Ascending aorta (tissue), 2 donors: ENCODE data around the gene OSBPL6. TPM values are rescaled to one million over a fixed set of nuclear protein-coding genes. Genes with fewer than 3 reads are reported as not detected.

ENCODE experiments used
- DNase-seq, 2 donors: peaks; one replicate each; pipeline ENCODE4 v3.0.0-alpha.2; 2019; ENCODE audit warnings: low spot score in 2 of 2
- H3K27ac ChIP-seq, 2 donors: fragments of 200-600 bp; sonication (generic); one replicate each; pipeline ENCODE4 v1.5.1; 2016 to 2017; ENCODE audit warnings: mild to moderate bottlenecking in 1 of 2
- H3K27me3 ChIP-seq: fragments of 200-600 bp; sonication (generic); one replicate; pipeline ENCODE4 v1.5.1; 2017
- H3K36me3 ChIP-seq, 2 donors: fragments of 200-600 bp; sonication (generic); one replicate each; pipeline ENCODE4 v1.5.1; 2016
- H3K4me1 ChIP-seq, 2 donors: fragments of 200-600 bp; sonication (generic); one replicate each; pipeline ENCODE4 v1.5.1; 2016 to 2017; ENCODE audit warnings: mild to moderate bottlenecking in 1 of 2
- H3K4me3 ChIP-seq, 2 donors: fragments of 200-600 bp; sonication (generic); one replicate each; pipeline ENCODE4 v1.5.1; 2016 to 2017; ENCODE audit warnings: mild to moderate bottlenecking in 1 of 2
- H3K9me3 ChIP-seq, 2 donors: fragments of 200-600 bp; sonication (generic); one replicate each; pipeline ENCODE4 v1.5.1; 2016
- CTCF ChIP-seq, 3 experiments: fragments of 200-600 bp in 2 of 3; fragments of 450-650 bp in 1 of 3; sonication (generic) in 2 of 3; IDR thresholded peaks; one replicate each; pipeline ENCODE4 v1.5.1; 2016 to 2019; ENCODE audit warnings: antibody characterized with exemption in 3 of 3, mild to moderate bottlenecking in 1 of 3, moderate library complexity in 1 of 3
- intact Hi-C: fragments of 100-400 bp; cut with DNase I; formaldehyde crosslinking; loops from one replicate; pipeline ENCODE4 v1.15.1; 2023
- total RNA-seq: library from RNA; depleted of rRNA; stranded (reverse); fragments of >200 nt; gene quantifications from one replicate; pipeline ENCODE4 v1.1.0, GENCODE V29; 2016

Gene OSBPL6
- total RNA-seq, 1 donor from 2014 or later: 1.4 TPM

DNA sequence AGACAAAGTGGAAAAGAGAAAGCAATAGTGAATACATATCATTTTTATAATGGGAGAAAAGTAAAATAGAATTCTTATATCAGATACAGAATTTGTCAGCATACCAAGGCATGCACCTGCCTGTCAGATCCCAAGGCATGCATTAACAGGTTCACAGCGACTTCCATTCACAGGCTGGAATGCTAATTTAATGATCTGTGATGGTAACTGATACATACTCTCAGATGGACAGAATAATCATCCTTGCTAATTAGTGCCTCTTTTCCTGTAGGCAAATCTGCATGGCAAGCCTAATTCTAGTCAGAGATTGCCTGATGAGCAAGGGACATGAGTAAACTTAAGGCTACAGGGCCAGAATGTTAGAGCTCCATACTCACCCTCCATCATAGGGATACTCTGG is 180.6 kb downstream of the OSBPL6 start:
- no peak for DNase-seq
- Histone ChIP-seq H3K4me3 (no peak overlapping the region), H3K27ac (no peak overlapping the region), H3K36me3 (no peaks in the 10 kb centered on the region), H3K9me3 (no peaks in the 10 kb centered on the region), H3K27me3 (no peaks in the 10 kb centered on the region), H3K4me1 (no peaks in the 10 kb centered on the region)
- no peak for TF ChIP-seq CTCF (IDR thresholded peaks at IDR 0.05)
- intact Hi-C loops: no loop called here

DNA sequence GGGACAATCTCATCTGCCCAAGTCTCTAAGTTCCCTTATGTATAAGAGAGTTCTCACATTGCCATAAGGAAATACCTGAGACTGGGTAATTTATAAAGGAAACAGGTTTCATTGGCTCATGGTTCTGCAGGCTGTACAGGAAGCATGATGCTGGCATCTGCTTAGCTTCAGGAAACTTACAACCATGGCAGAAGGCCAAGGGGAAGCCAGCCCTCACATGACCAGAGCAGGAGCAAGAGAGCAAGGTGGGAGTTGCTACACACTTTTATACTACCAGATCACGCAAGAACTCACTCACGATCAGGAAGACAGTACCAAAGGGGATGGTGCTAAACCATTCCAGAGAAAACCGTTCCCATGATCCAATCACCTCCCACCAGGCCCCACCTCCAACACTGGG is 182.7 kb downstream of the OSBPL6 start:
- H3K4me1 ChIP-seq: no peaks in the 10 kb centered on the region
- no peaks in the 10 kb centered on the region for H3K9me3 ChIP-seq
- TF ChIP-seq CTCF (IDR thresholded peaks at IDR 0.05): no peak
- no peaks in the 10 kb centered on the region for H3K27me3 ChIP-seq
- intact Hi-C loops: no loop called here
- no peak overlapping the region for H3K4me3 ChIP-seq
- H3K27ac ChIP-seq: no peak overlapping the region
- no peak for DNase-seq
- H3K36me3 ChIP-seq: no peaks in the 10 kb centered on the region

GRCh38 chr2:178379162-178380004 is 185.1 kb downstream of the OSBPL6 start:
- intact Hi-C loops: no loop called here
- TF ChIP-seq CTCF (IDR thresholded peaks at IDR 0.05): no peak
- H3K4me1 ChIP-seq: no peaks in the 10 kb centered on the region
- no peaks in the 10 kb centered on the region for H3K27me3 ChIP-seq
- no peak overlapping the region for H3K27ac ChIP-seq
- no peak overlapping the region for H3K4me3 ChIP-seq
- H3K36me3 ChIP-seq: no peaks in the 10 kb centered on the region
- no peak for DNase-seq
- no peaks in the 10 kb centered on the region for H3K9me3 ChIP-seq

- no peak for TF ChIP-seq CTCF (IDR thresholded peaks at IDR 0.05)
- no peaks in the 10 kb centered on the region for H3K4me1 ChIP-seq
- H3K36me3 ChIP-seq: no peaks in the 10 kb centered on the region
- no peaks in the 10 kb centered on the region for H3K9me3 ChIP-seq
- intact Hi-C loops: no loop called here
- H3K27me3 ChIP-seq: no peaks in the 10 kb centered on the region
- H3K27ac ChIP-seq: no peak overlapping the region
- no peak overlapping the region for H3K4me3 ChIP-seq
- DNase-seq: no peak
These were observed 186.5 kb downstream of the OSBPL6 start for GRCh38 chr2:178380763-178381162.

DNA sequence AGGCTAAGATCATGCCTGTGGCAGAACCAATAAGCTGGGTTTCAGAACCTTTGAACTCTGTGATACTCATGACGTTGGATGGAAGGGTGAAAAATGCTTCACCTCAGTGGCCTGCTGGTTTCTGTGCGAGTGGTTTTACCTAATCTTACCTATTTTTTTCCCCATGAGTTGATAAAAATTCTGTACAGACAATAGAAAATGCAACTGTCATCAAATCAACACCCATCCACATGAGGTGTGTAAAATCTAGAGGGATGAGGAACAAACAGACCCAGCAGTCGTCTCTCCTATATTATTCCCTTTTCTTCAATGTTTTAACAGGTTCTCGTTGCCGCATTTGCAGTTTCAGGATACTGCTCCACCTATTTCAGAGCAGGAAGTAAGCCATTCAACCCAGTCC is 189.4 kb downstream of the OSBPL6 start:
- TF ChIP-seq CTCF (IDR thresholded peaks at IDR 0.05): no peak
- Histone ChIP-seq H3K9me3 (no peaks in the 10 kb centered on the region), H3K27me3 (no peaks in the 10 kb centered on the region), H3K27ac (no peak overlapping the region), H3K4me1 (no peaks in the 10 kb centered on the region), H3K4me3 (no peak overlapping the region), H3K36me3 (no peaks in the 10 kb centered on the region)
- intact Hi-C loops: no loop called here
- no peak for DNase-seq
